HepG2 (cell line): ENCODE measurements around the gene PVALB. TPM values are rescaled to one million over a fixed set of nuclear protein-coding genes. Genes with fewer than 3 reads are reported as not detected.

ENCODE experiments used
- ATAC-seq: fragments of 200-7000 bp; cut with Tn5 transposase; 3 replicates; pipeline ENCODE4 v1.9.1; 2020; ENCODE audit warnings: mild to moderate bottlenecking, moderate library complexity
- BruUV-seq: library from RNA; stranded (reverse); fragments of 400-500 nt; replicated peaks from 2 replicates; lab custom pipeline; 2021; lab: Mats Ljungman, UMichigan
- CTCF ChIA-PET: fragments of 300-600 bp; formaldehyde crosslinking; extraction: SDS; loops from one replicate; lab custom pipeline; 2021; ENCODE audit warnings: low total read pairs, inconsistent platforms, low intra/inter-chr PET ratio; lab: Yijun Ruan, JAX
- POLR2A ChIA-PET: fragments of 350-600 bp; sonication (Branson Sonifier 250); formaldehyde crosslinking; loops from one replicate; lab custom pipeline; 2020; ENCODE audit warnings: antibody characterized with exemption, inconsistent platforms; lab: Yijun Ruan, JAX
- DNase-seq: peaks from one replicate; pipeline ENCODE4 v3.0.0-alpha.2; 2015; ENCODE audit warnings: low spot score
- FAIRE-seq: peaks from 3 replicates; lab custom pipeline; 2011; peaks lifted over from hg19 to GRCh38; lab: Jason Lieb, UNC
- H2AFZ ChIP-seq: one replicate; pipeline ENCODE4 v1.6.1; 2011; ENCODE audit warnings: low read length, inconsistent platforms
- H3K27ac ChIP-seq: fragments of 300-600 bp; 3 replicates; pipeline ENCODE4 v1.8.0; 2011; ENCODE audit warnings: mixed run types, mild to moderate bottlenecking, mixed read lengths, low read length, inconsistent platforms; ENCODE audit not compliant: insufficient read depth; ENCODE audit errors: extremely low read length
- H3K27me3 ChIP-seq, 2 experiments: fragments of 200-600 bp in 1 of 2; 2 replicates in 1 of 2; 3 replicates in 1 of 2; pipeline versions ENCODE4 v1.6.0 to v1.8.0; 2011; ENCODE audit warnings: low read length in 2 of 2, mild to moderate bottlenecking in 2 of 2, moderate library complexity in 2 of 2, inconsistent platforms in 1 of 2; ENCODE audit not compliant: insufficient read depth in 2 of 2, control insufficient read depth in 1 of 2
- H3K36me3 ChIP-seq, 2 experiments: fragments of 200-600 bp in 1 of 2; replicated peaks in 1 of 2; 2 replicates in 1 of 2; 3 replicates in 1 of 2; pipeline versions ENCODE4 v1.5.1 to v1.8.0; 2011; ENCODE audit warnings: low read length in 2 of 2, inconsistent platforms in 1 of 2; ENCODE audit not compliant: insufficient read depth in 2 of 2, control insufficient read depth in 1 of 2
- H3K4me1 ChIP-seq: 2 replicates; pipeline ENCODE4 v1.5.1; 2012; ENCODE audit warnings: low read length, inconsistent platforms; ENCODE audit not compliant: insufficient read depth
- H3K4me2 ChIP-seq: 2 replicates; pipeline ENCODE4 v1.6.0; 2011; ENCODE audit warnings: low read depth, low read length, inconsistent platforms
- H3K4me3 ChIP-seq, 3 experiments: fragments of 200-600 bp in 1 of 3; sonication (generic), shearing (Covaris generic) in 1 of 3; replicated peaks in 1 of 3; 2 replicates each; pipeline ENCODE4 v1.5.1; 2011 to 2016; ENCODE audit warnings: low read length in 3 of 3, inconsistent platforms in 2 of 3, low read depth in 2 of 3, mild to moderate bottlenecking in 2 of 3, control low read depth in 1 of 3, mixed read lengths in 1 of 3; ENCODE audit not compliant: insufficient read depth in 1 of 3
- H3K79me2 ChIP-seq: one replicate; pipeline ENCODE4 v1.6.1; 2011; ENCODE audit warnings: low read length, inconsistent platforms; ENCODE audit not compliant: insufficient read depth
- H3K9ac ChIP-seq: 2 replicates; pipeline ENCODE4 v1.6.0; 2011; ENCODE audit warnings: mild to moderate bottlenecking, low read depth, low read length, inconsistent platforms; ENCODE audit not compliant: insufficient read depth
- H3K9me3 ChIP-seq: 2 replicates; pipeline ENCODE4 v1.5.1; 2012; ENCODE audit warnings: mild to moderate bottlenecking, low read length
- H4K20me1 ChIP-seq: 2 replicates; pipeline ENCODE4 v1.6.0; 2011; ENCODE audit warnings: inconsistent platforms, mild to moderate bottlenecking, low read length, moderate library complexity; ENCODE audit not compliant: insufficient read depth
- ZSCAN20 ChIP-seq: sonication (generic); formaldehyde crosslinking; IDR thresholded peaks from 2 replicates; pipeline ENCODE4 v1.4.0; 2020; ENCODE audit warnings: missing genetic modification reagents, mild to moderate bottlenecking, borderline replicate concordance
- WGBS: methylation state at CpG from one replicate; pipeline ENCODE4 v1.1.6; 2017; ENCODE audit warnings: low lambda C conversion rate; 5-methylcytosine and 5-hydroxymethylcytosine counted together
- in situ Hi-C: cut with HindIII; loops from 2 replicates; pipeline ENCODE4 v1.10.0; 2017; ENCODE audit warnings: low pct_unique_long_range_greater_than_20kb; ENCODE audit not compliant: extremely low pct_ligation_motif_present
- intact Hi-C: fragments of 100-400 bp; cut with micrococcal nuclease; formaldehyde crosslinking; loops from one replicate; pipeline ENCODE4 v1.10.0; 2022; ENCODE audit not compliant: unreplicated experiment
- polyA plus RNA-seq, 8 experiments: library from polyadenylated mRNA; depleted of rRNA in 3 of 8; stranded (reverse) in 7 of 8; unstranded in 1 of 8; fragments of >200 nt; fragmentation: Illumina TruSeq in 4 of 8; extraction: Trizol in 4 of 8; gene quantifications; 2 replicates each; pipeline versions ENCODE4 v1.2.1 to v1.2.3, GENCODE V29; 2011 to 2016; ENCODE audit warnings: low read depth in 4 of 8, missing spikeins in 1 of 8, mixed read lengths in 1 of 8; ENCODE audit not compliant: insufficient read depth in 1 of 8
- total RNA-seq, 5 experiments: library from RNA; depleted of rRNA; stranded (reverse); fragments of >200 nt; fragmentation: Illumina TruSeq; extraction: Trizol; gene quantifications; 2 replicates each; pipeline ENCODE4 v1.2.3, GENCODE V29; 2016; ENCODE audit warnings: low read depth in 1 of 5
- TF ChIP-seq, protein P1 (sequence below): sonication (generic); formaldehyde crosslinking; IDR thresholded peaks from 2 replicates; pipeline ENCODE4 v1.9.0; 2021; ENCODE audit warnings: mild to moderate bottlenecking, missing genetic modification reagents

The PVALB gene
- total and polyA plus RNA-seq, 2 of the 13 experiments (the other 11 are each of a cell fraction or from before 2014, with no cell fraction given): not detected

GRCh38 chr22:36824655-36825054 lies 7.8 kb upstream of the PVALB start:
- BruUV-seq: no TSS peak
- no peak for TF ChIP-seq ZSCAN20 (CRISPR knock-in tag)
- TF ChIP-seq, protein P1, sequence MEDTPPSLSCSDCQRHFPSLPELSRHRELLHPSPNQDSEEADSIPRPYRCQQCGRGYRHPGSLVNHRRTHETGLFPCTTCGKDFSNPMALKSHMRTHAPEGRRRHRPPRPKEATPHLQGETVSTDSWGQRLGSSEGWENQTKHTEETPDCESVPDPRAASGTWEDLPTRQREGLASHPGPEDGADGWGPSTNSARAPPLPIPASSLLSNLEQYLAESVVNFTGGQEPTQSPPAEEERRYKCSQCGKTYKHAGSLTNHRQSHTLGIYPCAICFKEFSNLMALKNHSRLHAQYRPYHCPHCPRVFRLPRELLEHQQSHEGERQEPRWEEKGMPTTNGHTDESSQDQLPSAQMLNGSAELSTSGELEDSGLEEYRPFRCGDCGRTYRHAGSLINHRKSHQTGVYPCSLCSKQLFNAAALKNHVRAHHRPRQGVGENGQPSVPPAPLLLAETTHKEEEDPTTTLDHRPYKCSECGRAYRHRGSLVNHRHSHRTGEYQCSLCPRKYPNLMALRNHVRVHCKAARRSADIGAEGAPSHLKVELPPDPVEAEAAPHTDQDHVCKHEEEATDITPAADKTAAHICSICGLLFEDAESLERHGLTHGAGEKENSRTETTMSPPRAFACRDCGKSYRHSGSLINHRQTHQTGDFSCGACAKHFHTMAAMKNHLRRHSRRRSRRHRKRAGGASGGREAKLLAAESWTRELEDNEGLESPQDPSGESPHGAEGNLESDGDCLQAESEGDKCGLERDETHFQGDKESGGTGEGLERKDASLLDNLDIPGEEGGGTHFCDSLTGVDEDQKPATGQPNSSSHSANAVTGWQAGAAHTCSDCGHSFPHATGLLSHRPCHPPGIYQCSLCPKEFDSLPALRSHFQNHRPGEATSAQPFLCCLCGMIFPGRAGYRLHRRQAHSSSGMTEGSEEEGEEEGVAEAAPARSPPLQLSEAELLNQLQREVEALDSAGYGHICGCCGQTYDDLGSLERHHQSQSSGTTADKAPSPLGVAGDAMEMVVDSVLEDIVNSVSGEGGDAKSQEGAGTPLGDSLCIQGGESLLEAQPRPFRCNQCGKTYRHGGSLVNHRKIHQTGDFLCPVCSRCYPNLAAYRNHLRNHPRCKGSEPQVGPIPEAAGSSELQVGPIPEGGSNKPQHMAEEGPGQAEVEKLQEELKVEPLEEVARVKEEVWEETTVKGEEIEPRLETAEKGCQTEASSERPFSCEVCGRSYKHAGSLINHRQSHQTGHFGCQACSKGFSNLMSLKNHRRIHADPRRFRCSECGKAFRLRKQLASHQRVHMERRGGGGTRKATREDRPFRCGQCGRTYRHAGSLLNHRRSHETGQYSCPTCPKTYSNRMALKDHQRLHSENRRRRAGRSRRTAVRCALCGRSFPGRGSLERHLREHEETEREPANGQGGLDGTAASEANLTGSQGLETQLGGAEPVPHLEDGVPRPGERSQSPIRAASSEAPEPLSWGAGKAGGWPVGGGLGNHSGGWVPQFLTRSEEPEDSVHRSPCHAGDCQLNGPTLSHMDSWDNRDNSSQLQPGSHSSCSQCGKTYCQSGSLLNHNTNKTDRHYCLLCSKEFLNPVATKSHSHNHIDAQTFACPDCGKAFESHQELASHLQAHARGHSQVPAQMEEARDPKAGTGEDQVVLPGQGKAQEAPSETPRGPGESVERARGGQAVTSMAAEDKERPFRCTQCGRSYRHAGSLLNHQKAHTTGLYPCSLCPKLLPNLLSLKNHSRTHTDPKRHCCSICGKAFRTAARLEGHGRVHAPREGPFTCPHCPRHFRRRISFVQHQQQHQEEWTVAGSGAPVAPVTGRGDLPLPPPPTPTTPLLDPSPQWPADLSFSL (CRISPR knock-in tag): peak; percentile 33; the same call in 1 of the 2 replicates
- Histone ChIP-seq H3K36me3 (no peaks in the 10 kb centered on the region), H3K27me3 (peaks cover 2 to 22% of the 10 kb centered on the region in 2 experiments; a peak in 3 of 5 replicates), H3K4me2 (no peak overlapping the region), H3K4me3 (no peak overlapping the region), H3K4me1 (peaks cover under 1% of the 10 kb centered on the region; the same call in 1 of the 2 replicates), H3K79me2 (no peaks in the 10 kb centered on the region), H3K9me3 (no peaks in the 10 kb centered on the region), H2AFZ (no peak overlapping the region), H3K27ac (no peak overlapping the region), H3K9ac (no peak overlapping the region), H4K20me1 (no peaks in the 10 kb centered on the region)
- FAIRE-seq (no peak), ATAC-seq (no peak), DNase-seq (no peak)
- ChIA-PET CTCF (no interaction called here), POLR2A (no interaction called here)
- intact Hi-C loops (no loop called here), in situ Hi-C loops (no loop called here)
- WGBS: 29% methylated on average over 2 of the region's 2 CpGs
